GM18498 (cell line): ENCODE measurements around the gene DNAH10.
"Not testable (repeated sequence)": the region's sequence is repeated elsewhere in the genome, so short reads cannot be mapped to it uniquely, and the experiment has no call there.

ENCODE experiments used
- ATAC-seq: cut with Tn5 transposase; IDR thresholded peaks from one replicate; pipeline ENCODE4 v1.9.1; 2021; ENCODE audit warnings: mild to moderate bottlenecking, moderate library complexity; ENCODE audit not compliant: unreplicated experiment

DNAH10 gene

GRCh38 chr12:123905319-123905925 lies 143.3 kb downstream of the DNAH10 start:
- no peak for ATAC-seq

GRCh38 chr12:123906711-123907420 lies 144.8 kb downstream of the DNAH10 start:
- no peak for ATAC-seq

GRCh38 chr12:123907726-123908476 lies 145.8 kb downstream of the DNAH10 start:
- no peak for ATAC-seq

- ATAC-seq: no peak
These were observed 147.0 kb downstream of the DNAH10 start for GRCh38 chr12:123908884-123909725.

- no peak for ATAC-seq
These were observed 148.0 kb downstream of the DNAH10 start for GRCh38 chr12:123910057-123910456.

GRCh38 chr12:123910761-123911193 lies 148.7 kb downstream of the DNAH10 start:
- ATAC-seq: no peak

- ATAC-seq: not testable (repeated sequence)
These were observed 149.7 kb downstream of the DNAH10 start for GRCh38 chr12:123911672-123912409.

GRCh38 chr12:123912415-123913380 lies 150.6 kb downstream of the DNAH10 start:
- ATAC-seq: no peak

GRCh38 chr12:123914726-123915333 lies 152.7 kb downstream of the DNAH10 start:
- ATAC-seq: no peak

- ATAC-seq: no peak
These were observed 154.6 kb downstream of the DNAH10 start for GRCh38 chr12:123916729-123917128.

- no peak for ATAC-seq
These were observed 155.3 kb downstream of the DNAH10 start for GRCh38 chr12:123917337-123917850.

GRCh38 chr12:123919980-123920360 lies 157.9 kb downstream of the DNAH10 start:
- no peak for ATAC-seq

GRCh38 chr12:123923038-123923437 lies 160.9 kb downstream of the DNAH10 start:
- no peak for ATAC-seq

GRCh38 chr12:123923927-123924326 lies 161.8 kb downstream of the DNAH10 start:
- no peak for ATAC-seq

- no peak for ATAC-seq
These were observed 162.4 kb downstream of the DNAH10 start for GRCh38 chr12:123924539-123924938.

GRCh38 chr12:123928274-123928865 lies 166.3 kb downstream of the DNAH10 start:
- ATAC-seq: no peak

- no peak for ATAC-seq
These were observed 166.8 kb downstream of the DNAH10 start for GRCh38 chr12:123928897-123929296.

- no peak for ATAC-seq
These were observed 168.0 kb downstream of the DNAH10 start for GRCh38 chr12:123929946-123930583.
